HG03469 (cell line): Measurements from ENCODE around the gene MAST2.
"Not testable (repeated sequence)": the region's sequence is repeated elsewhere in the genome, so short reads cannot be mapped to it uniquely, and the experiment has no call there.

Source experiments
- ATAC-seq: cut with Tn5 transposase; IDR thresholded peaks from one replicate; pipeline ENCODE4 v1.9.1; 2021; ENCODE audit warnings: mild to moderate bottlenecking, moderate library complexity, moderate number of reproducible peaks; ENCODE audit not compliant: unreplicated experiment

The MAST2 gene

GRCh38 chr1:45809761-45810160 lies 6.3 kb downstream of the MAST2 start:
- ATAC-seq, result no peak

- ATAC-seq, result no peak
Measured at GRCh38 chr1:45814776-45815175, 11.4 kb downstream of the MAST2 start.

- no peak for ATAC-seq
Measured at GRCh38 chr1:45815667-45816458, 12.5 kb downstream of the MAST2 start.

GRCh38 chr1:45820173-45820572 lies 16.8 kb downstream of the MAST2 start:
- no peak for ATAC-seq

- ATAC-seq, result no peak
Measured at GRCh38 chr1:45820788-45821187, 17.4 kb downstream of the MAST2 start.

GRCh38 chr1:45822644-45823043 lies 19.2 kb downstream of the MAST2 start:
- no peak for ATAC-seq

- no peak for ATAC-seq
Measured at GRCh38 chr1:45824607-45825006, 21.2 kb downstream of the MAST2 start.

- no peak for ATAC-seq
Measured at GRCh38 chr1:45827256-45827655, 23.8 kb downstream of the MAST2 start.

GRCh38 chr1:45828841-45829240 lies 25.4 kb downstream of the MAST2 start:
- ATAC-seq, result no peak

- ATAC-seq, result no peak
Measured at GRCh38 chr1:45833361-45833760, 29.9 kb downstream of the MAST2 start.

- ATAC-seq, result no peak
Measured at GRCh38 chr1:45834689-45835088, 31.3 kb downstream of the MAST2 start.

- ATAC-seq, result no peak
Measured at GRCh38 chr1:45836451-45836850, 33.0 kb downstream of the MAST2 start.

GRCh38 chr1:45836861-45837260 lies 33.4 kb downstream of the MAST2 start:
- not testable (repeated sequence) for ATAC-seq

GRCh38 chr1:45838322-45838721 lies 34.9 kb downstream of the MAST2 start:
- ATAC-seq, result not testable (repeated sequence)

GRCh38 chr1:45840704-45841103 lies 37.3 kb downstream of the MAST2 start:
- peak; percentile 38 for ATAC-seq

GRCh38 chr1:45842786-45843185 lies 39.4 kb downstream of the MAST2 start:
- ATAC-seq, result no peak

GRCh38 chr1:45843474-45843905 lies 40.1 kb downstream of the MAST2 start:
- no peak for ATAC-seq

- not testable (repeated sequence) for ATAC-seq
Measured at GRCh38 chr1:45844000-45844399, 40.6 kb downstream of the MAST2 start.

- ATAC-seq, result no peak
Measured at GRCh38 chr1:45846931-45847330, 43.5 kb downstream of the MAST2 start.

GRCh38 chr1:45848097-45848496 lies 44.7 kb downstream of the MAST2 start:
- ATAC-seq, result no peak

- ATAC-seq, result no peak
Measured at GRCh38 chr1:45848714-45849113, 45.3 kb downstream of the MAST2 start.

- no peak for ATAC-seq
Measured at GRCh38 chr1:45850017-45850416, 46.6 kb downstream of the MAST2 start.

GRCh38 chr1:45854724-45855123 lies 51.3 kb downstream of the MAST2 start:
- ATAC-seq, result no peak
